Smooth muscle cell (in vitro differentiated cells): ENCODE data around the gene NMU. TPM values are rescaled to one million over a fixed set of nuclear protein-coding genes. Genes with fewer than 3 reads are reported as not detected.

ENCODE experiments used
- DNase-seq: peaks from one replicate; lab custom pipeline; 2025; ENCODE audit not compliant: unreplicated experiment; lab: John Stamatoyannopoulos, UW
- H2AFZ ChIP-seq: fragments of 200-600 bp; sonication (generic); 2 replicates; pipeline ENCODE4 v1.6.0; 2016; ENCODE audit warnings: antibody characterized with exemption, low read depth, mild to moderate bottlenecking
- H3F3A ChIP-seq: fragments of 200-600 bp; sonication (generic); 2 replicates; pipeline ENCODE4 v1.6.0; 2017; ENCODE audit warnings: antibody characterized with exemption, low read depth
- H3K27ac ChIP-seq: fragments of 200-600 bp; sonication (generic); 2 replicates; pipeline ENCODE4 v1.5.1; 2016; ENCODE audit warnings: low read depth, mild to moderate bottlenecking
- H3K27me3 ChIP-seq: fragments of 200-600 bp; sonication (generic); 2 replicates; pipeline ENCODE4 v1.6.1; 2016; ENCODE audit warnings: low read depth, mild to moderate bottlenecking
- H3K36me3 ChIP-seq: fragments of 200-600 bp; sonication (generic); 2 replicates; pipeline ENCODE4 v1.5.1; 2016; ENCODE audit warnings: low read depth
- H3K4me1 ChIP-seq: fragments of 200-600 bp; sonication (generic); 2 replicates; pipeline ENCODE4 v1.5.1; 2016; ENCODE audit warnings: low read depth
- H3K4me2 ChIP-seq: fragments of 200-600 bp; sonication (generic); 2 replicates; pipeline ENCODE4 v1.6.0; 2016; ENCODE audit warnings: mild to moderate bottlenecking
- H3K4me3 ChIP-seq: fragments of 200-600 bp; sonication (generic); 2 replicates; pipeline ENCODE4 v1.5.1; 2016; ENCODE audit warnings: mild to moderate bottlenecking
- H3K79me2 ChIP-seq: fragments of 200-600 bp; sonication (generic); 2 replicates; pipeline ENCODE4 v1.6.0; 2016; ENCODE audit warnings: low read depth, mild to moderate bottlenecking
- H3K9ac ChIP-seq: fragments of 200-600 bp; sonication (generic); 2 replicates; pipeline ENCODE4 v1.6.0; 2016; ENCODE audit warnings: low read depth
- H3K9me3 ChIP-seq: fragments of 200-600 bp; sonication (generic); replicated peaks from 2 replicates; pipeline ENCODE4 v1.5.1; 2016; ENCODE audit warnings: low read depth
- H4K20me1 ChIP-seq: fragments of 200-600 bp; sonication (generic); 2 replicates; pipeline ENCODE4 v1.6.0; 2016; ENCODE audit warnings: low read depth
- WGBS: methylation state at CpG from one replicate; pipeline ENCODE4 v1.1.7; 2016; ENCODE audit warnings: low lambda C conversion rate; 5-methylcytosine and 5-hydroxymethylcytosine counted together
- polyA plus RNA-seq: library from polyadenylated mRNA; unstranded; fragments of >200 nt; fragmentation: Nextera tagmentation; extraction: Ambion mirVana; gene quantifications from 2 replicates; pipeline ENCODE4 v1.2.1, GENCODE V29; 2016
- total RNA-seq: library from RNA; depleted of rRNA; stranded (reverse); fragments of >200 nt; gene quantifications from 2 replicates; pipeline ENCODE4 v1.2.3, GENCODE V29; 2014
- TF ChIP-seq, protein P1 (sequence below): fragments of 200-600 bp; sonication (generic); IDR thresholded peaks from 2 replicates; pipeline ENCODE4 v1.5.1; 2017; ENCODE audit warnings: borderline replicate concordance, mild to moderate bottlenecking, antibody characterized with exemption; ENCODE audit not compliant: insufficient read depth, poor library complexity, severe bottlenecking

NMU gene
- total and polyA plus RNA-seq, 2 experiments from 2014 or later, result not detected

GRCh38 chr4:55611358-55612059 is 24.6 kb downstream of the NMU start:
- no peak overlapping the region for H3K9ac ChIP-seq
- TF ChIP-seq, protein P1, sequence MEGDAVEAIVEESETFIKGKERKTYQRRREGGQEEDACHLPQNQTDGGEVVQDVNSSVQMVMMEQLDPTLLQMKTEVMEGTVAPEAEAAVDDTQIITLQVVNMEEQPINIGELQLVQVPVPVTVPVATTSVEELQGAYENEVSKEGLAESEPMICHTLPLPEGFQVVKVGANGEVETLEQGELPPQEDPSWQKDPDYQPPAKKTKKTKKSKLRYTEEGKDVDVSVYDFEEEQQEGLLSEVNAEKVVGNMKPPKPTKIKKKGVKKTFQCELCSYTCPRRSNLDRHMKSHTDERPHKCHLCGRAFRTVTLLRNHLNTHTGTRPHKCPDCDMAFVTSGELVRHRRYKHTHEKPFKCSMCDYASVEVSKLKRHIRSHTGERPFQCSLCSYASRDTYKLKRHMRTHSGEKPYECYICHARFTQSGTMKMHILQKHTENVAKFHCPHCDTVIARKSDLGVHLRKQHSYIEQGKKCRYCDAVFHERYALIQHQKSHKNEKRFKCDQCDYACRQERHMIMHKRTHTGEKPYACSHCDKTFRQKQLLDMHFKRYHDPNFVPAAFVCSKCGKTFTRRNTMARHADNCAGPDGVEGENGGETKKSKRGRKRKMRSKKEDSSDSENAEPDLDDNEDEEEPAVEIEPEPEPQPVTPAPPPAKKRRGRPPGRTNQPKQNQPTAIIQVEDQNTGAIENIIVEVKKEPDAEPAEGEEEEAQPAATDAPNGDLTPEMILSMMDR, result no peak
- no peaks in the 10 kb centered on the region for H3K79me2 ChIP-seq
- no peaks in the 10 kb centered on the region for H3K27me3 ChIP-seq
- H2AFZ ChIP-seq, result no peak overlapping the region
- peak overlapping the region; percentile 34 for H3K27ac ChIP-seq
- no peaks in the 10 kb centered on the region for H3K36me3 ChIP-seq
- no peak overlapping the region for H3K4me3 ChIP-seq
- H4K20me1 ChIP-seq, result no peaks in the 10 kb centered on the region
- H3K9me3 ChIP-seq, result no peaks in the 10 kb centered on the region
- H3F3A ChIP-seq, result no peaks in the 10 kb centered on the region
- H3K4me2 ChIP-seq, result no peak overlapping the region
- no peaks in the 10 kb centered on the region for H3K4me1 ChIP-seq
- no peak for DNase-seq
- WGBS, result 90% methylated on average over 3 of the region's 3 CpGs

DNA sequence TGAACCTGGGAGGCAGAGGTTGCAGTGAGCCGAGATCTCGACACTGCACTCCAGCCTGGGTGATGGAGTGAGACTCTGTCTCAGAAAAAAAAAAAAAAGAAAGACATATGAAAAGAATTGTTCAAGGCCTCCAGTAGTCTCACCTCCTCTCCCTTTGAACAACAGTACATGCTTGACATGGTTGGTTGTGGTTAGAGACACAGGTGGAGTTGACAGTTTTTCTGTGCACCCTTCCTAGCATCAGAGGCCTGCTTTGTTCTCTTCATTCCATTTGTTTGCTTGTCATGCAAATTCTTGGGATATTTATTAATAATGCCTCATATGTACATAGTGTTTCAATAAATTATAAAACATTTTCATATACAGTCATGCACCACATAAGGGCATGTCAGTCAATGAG is 25.7 kb downstream of the NMU start:
- TF ChIP-seq, protein P1, result no peak
- Histone ChIP-seq H3K4me1 (no peaks in the 10 kb centered on the region), H3K4me2 (no peak overlapping the region), H3K9ac (no peak overlapping the region), H3K79me2 (no peaks in the 10 kb centered on the region), H3F3A (no peaks in the 10 kb centered on the region), H3K4me3 (no peak overlapping the region), H4K20me1 (no peaks in the 10 kb centered on the region), H2AFZ (no peak overlapping the region), H3K27ac (no peak overlapping the region), H3K9me3 (no peaks in the 10 kb centered on the region), H3K36me3 (no peaks in the 10 kb centered on the region), H3K27me3 (no peaks in the 10 kb centered on the region)
- no peak for DNase-seq
- 93% methylated on average over 2 of the region's 2 CpGs for WGBS

DNA sequence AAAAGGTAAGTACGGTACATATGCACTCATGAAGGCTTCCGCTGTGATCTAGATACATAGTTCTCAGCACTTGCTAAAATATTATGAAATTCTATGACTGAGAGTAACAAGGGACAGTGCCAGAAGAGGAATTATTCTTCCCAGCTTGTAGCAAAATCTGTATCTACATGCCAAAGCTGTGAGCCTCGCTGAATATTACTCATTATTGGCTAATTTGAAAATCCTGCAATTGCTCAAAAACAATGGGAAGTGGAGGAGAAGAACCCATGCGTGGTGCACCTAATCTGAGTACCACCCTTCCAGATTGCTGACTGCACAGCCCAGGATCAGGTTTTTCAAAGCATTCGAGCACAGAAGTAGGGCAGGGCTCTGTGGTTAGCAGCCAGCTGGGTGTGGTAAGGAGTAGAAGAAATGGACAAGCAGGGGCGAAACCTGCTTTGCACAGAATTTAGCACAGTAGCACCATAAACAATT is 26.7 kb downstream of the NMU start:
- no peaks in the 10 kb centered on the region for H3F3A ChIP-seq
- 82% methylated on average over 6 of the region's 6 CpGs for WGBS
- H3K9ac ChIP-seq, result no peak overlapping the region
- H3K79me2 ChIP-seq, result no peaks in the 10 kb centered on the region
- H3K9me3 ChIP-seq, result no peaks in the 10 kb centered on the region
- H3K27ac ChIP-seq, result no peak overlapping the region
- no peak for DNase-seq
- H3K27me3 ChIP-seq, result no peaks in the 10 kb centered on the region
- no peaks in the 10 kb centered on the region for H3K4me1 ChIP-seq
- H3K4me3 ChIP-seq, result no peak overlapping the region
- TF ChIP-seq, protein P1, result no peak
- H4K20me1 ChIP-seq, result no peaks in the 10 kb centered on the region
- H2AFZ ChIP-seq, result no peak overlapping the region
- H3K36me3 ChIP-seq, result no peaks in the 10 kb centered on the region
- H3K4me2 ChIP-seq, result no peak overlapping the region

DNA sequence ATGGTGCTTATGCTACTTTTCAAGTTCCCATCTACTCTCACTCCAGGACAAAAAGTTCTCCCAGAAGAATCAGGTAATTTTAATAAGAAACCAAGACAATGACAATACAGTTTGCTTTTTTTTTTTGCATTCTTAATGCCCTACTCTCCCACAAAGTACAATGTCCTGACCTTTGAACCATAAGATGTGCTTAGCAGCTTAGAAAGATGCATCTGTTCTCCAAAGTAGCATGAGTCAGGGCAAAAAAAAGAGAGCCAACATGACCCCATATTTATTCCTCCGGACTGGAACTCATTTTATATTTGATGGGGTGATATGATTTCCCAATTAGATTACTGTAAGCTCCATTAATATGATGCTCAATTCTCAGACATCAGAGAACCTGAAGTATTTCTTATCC is 27.5 kb downstream of the NMU start:
- Histone ChIP-seq H3K4me1 (no peaks in the 10 kb centered on the region), H3K27me3 (no peaks in the 10 kb centered on the region), H3K4me3 (no peak overlapping the region), H2AFZ (no peak overlapping the region), H3K4me2 (no peak overlapping the region), H3F3A (no peaks in the 10 kb centered on the region), H3K27ac (no peak overlapping the region), H3K9ac (no peak overlapping the region), H3K79me2 (no peaks in the 10 kb centered on the region), H3K36me3 (no peaks in the 10 kb centered on the region), H4K20me1 (no peaks in the 10 kb centered on the region), H3K9me3 (no peaks in the 10 kb centered on the region)
- 95% methylated on average over 1 of the region's 1 CpG for WGBS
- DNase-seq, result no peak
- TF ChIP-seq, protein P1, result no peak
